ENCODE results near the gene CCDC60.

- no peak for TF ChIP-seq CTCF (conservative IDR thresholded peaks at IDR 0.05; ENCODE audit: low read depth, low read length)
- no peak for TF ChIP-seq EZH2 (IDR thresholded peaks at IDR 0.05; ENCODE audit: borderline replicate concordance, low read depth, low read length, poor library complexity, severe bottlenecking)
Observed at GRCh38 chr12:119341020-119341419, 6.5 kb downstream of the CCDC60 start.

Measured in A673 (cell line).